ELR (cell line): ENCODE results near the gene TMEM82.
A peak's percentile ranks its signal among the peaks of the same experiment; 100 is the strongest.

Experiments
- DNase-seq: peaks from one replicate; pipeline ENCODE4 v3.0.0-alpha.2; 2015; ENCODE audit warnings: low read depth

The TMEM82 gene

DNA sequence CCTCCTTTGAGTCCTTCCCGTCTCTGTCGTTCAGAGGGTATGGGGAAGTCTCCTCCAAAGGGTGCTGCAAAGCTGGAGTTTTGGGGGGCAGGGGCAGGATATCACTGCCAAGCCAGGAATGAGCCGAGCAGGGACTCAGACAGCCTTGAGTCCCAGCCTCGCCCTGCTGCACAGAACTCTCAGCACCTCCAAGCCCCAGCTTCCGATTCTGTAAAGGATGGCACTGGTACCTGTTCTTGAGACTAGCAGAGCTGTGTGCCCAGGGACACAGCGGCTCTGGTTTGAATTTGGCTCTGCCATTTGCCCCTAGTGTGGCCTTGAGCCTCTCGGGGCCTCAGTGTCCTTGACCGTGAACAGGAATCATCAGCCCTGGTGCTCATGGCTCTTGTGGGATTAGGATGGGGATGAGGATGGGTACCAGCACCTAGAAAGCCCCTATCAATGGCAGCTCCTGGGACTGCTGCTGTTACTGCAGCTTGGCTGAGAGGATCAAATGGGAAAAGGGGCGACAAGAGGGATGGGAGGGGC is 14.8 kb downstream of the TMEM82 start:
- no peak for DNase-seq

GRCh38 chr1:15757575-15758342 is 15.5 kb downstream of the TMEM82 start:
- DNase-seq, result peak; percentile 39

- DNase-seq, result peak; percentile 27
Measured at GRCh38 chr1:15758343-15758931, 16.1 kb downstream of the TMEM82 start, which contains the start of gene FBLIM1. Gene FBLIM1, plus strand, starts transcription at chr1:15758795. Its CDS starts 6,189 bp downstream, at chr1:15764984.

DNA sequence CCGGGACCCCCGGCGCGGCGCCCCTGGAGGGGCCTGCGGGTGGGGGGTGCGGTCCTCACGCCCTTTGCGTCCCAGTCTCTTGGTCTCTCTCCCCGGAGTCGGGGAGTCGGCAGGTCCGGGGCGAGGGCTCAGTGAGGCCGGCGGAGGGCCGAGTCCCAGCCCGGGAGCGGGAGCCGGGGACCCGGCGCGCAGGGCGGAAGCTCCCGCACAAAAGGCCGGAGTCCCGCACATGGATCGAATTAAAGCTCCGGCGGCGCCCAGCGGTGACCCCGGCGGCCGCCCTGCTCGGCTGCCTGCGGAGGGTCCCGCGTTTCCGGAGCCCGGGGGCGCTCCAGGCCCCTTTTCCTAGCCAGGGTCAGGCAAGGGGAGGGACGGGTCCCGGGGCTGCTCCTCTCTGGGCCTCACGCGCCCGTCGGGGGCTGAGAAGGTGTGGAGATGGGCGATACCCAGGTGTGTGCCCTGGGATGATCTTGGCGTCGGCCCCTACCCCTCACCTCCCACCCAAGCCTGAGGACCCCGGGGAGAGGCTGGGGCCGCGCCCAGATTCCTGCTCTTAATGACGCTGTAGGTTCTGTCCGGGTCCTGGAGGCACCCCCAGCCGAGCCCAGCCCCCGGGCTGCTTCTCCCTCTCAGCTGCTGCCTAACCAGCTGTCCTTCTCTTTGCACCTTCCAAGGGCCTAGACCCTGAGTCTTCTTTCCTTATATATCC is 16.8 kb downstream of the TMEM82 start:
- peak; percentile 46 for DNase-seq

GRCh38 chr1:15760520-15761211 is 18.4 kb downstream of the TMEM82 start:
- DNase-seq, result peak; percentile 88

DNA sequence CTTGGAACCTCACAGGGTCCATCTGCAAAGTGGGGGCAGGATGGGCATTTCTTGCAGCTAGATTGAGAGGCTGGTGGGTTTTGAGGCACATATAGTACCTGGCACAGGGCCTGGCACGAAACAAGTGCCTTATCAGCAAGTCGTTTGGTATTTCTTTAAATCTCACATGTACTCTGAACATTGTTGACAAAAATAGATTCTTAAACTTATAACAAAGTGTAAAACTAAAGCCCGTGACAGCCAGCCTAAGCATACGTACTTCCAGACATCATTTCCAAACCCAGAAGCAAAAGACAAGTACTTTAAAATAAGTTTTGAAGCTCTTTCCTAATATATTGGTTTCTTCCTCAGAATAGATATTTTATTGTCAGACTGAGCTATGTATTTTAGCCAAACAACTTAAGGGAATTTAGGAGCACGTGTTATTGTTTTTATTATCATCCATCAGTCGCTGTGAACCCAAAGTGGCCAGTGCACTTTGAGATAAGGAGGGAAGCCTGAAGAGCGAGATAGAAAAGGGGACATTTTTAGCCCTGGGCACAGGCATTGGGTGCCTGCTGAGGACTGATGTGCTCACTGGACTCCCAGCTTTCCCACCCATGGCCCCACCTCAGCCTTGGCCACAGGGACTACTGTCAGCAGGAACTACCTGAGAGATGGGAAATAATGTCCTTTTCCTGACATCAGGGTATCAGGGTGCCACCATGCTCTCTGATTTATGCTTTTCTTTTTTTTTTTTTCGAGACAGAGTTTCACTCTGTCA is 19.2 kb downstream of the TMEM82 start:
- no peak for DNase-seq

- DNase-seq, result peak; percentile 47
Measured at GRCh38 chr1:15762546-15762945, 20.2 kb downstream of the TMEM82 start.

GRCh38 chr1:15764269-15764764 is 22.0 kb downstream of the TMEM82 start:
- no peak for DNase-seq

DNA sequence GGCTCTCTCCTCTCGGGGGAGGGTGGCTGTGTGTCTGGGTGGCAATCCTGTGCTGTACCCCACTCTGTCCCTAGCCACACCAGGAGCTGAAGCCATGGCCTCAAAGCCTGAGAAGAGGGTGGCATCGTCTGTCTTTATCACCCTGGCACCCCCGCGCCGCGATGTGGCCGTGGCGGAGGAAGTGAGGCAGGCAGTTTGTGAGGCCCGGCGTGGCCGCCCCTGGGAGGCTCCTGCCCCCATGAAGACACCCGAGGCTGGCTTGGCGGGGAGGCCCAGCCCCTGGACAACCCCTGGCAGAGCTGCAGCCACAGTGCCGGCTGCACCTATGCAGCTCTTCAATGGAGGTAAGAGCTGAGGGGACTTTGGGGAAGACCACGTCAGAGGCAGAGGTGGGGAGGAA is 22.6 kb downstream of the TMEM82 start:
- no peak for DNase-seq

DNA sequence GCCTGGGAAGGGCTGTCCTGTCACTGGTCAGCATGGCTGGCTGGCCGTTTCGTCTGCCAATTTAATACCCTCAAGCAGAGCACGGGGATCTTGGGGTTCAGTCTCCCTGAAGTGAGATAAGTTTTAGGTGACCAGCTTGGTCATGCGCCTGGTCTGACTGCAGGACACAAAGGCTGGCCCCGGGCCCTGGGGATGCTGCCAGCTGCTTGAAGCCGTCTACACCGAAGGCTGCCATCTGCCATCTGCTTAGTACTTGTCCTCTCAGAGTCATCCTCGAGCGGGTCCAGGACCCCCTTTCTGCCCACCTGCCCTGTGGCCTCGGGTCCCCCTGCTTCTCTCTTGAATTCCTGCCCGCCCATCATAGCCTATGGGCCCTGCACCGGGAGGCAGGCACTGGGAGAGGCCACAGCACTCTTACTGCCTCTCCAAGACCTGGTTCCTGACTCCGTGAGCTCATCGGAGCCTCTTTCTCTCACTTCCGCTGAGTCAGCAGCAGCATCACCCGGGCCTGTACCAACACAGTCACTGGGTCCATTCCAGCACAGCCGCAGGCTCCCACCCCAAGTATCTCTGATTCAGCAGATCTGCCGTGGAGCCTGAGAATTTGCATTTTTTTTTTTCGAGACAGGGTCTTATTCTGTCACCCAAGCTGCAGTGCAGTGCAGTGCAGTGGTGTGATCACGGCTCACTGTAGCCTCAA is 23.3 kb downstream of the TMEM82 start:
- peak; percentile 42 for DNase-seq

GRCh38 chr1:15767941-15768340 is 25.6 kb downstream of the TMEM82 start:
- DNase-seq, result no peak

- DNase-seq, result no peak
Measured at GRCh38 chr1:15768388-15768787, 26.1 kb downstream of the TMEM82 start.

GRCh38 chr1:15770313-15770962 is 28.1 kb downstream of the TMEM82 start:
- DNase-seq, result no peak

- DNase-seq, result no peak
Measured at GRCh38 chr1:15771836-15772515, 29.7 kb downstream of the TMEM82 start.

GRCh38 chr1:15775706-15776105 is 33.4 kb downstream of the TMEM82 start:
- DNase-seq, result no peak

DNA sequence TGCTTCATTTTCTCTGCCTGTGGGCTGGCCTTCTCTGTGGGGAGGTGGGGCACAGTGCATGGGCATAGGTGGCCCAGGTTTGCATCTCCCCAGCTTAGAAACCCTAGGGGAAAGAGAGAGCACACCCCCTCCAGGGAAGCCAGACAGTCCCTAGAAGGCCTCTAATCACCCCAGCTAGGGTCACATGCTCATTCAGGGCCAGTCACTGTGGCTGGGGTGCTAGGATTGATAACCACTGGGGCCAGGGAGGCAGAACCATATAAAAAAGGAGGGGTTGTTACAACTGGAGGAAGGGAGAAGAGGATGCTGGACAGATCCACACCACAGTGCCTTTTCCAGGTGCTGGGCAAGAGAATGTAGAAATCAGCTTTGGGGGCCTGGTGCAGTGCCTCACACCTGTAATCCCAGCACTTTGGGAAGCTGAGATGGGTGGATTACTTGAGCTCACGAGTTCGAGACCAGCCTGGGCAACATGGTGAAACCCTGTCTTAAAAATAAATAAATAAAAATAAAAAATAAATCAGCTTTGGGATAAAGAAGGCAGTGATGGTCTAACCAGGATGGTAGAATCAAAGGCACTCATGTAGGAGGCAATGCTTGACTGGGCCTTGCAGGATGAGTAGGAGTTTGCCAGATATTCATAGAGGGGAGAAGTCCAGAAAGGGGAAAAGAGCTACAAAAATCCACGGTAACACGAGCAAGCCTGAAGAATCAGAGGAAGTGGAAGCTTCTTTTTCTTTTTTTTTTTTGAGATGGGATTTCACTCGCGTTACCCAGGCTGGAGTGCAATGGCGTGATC is 35.8 kb downstream of the TMEM82 start:
- DNase-seq, result no peak

DNA sequence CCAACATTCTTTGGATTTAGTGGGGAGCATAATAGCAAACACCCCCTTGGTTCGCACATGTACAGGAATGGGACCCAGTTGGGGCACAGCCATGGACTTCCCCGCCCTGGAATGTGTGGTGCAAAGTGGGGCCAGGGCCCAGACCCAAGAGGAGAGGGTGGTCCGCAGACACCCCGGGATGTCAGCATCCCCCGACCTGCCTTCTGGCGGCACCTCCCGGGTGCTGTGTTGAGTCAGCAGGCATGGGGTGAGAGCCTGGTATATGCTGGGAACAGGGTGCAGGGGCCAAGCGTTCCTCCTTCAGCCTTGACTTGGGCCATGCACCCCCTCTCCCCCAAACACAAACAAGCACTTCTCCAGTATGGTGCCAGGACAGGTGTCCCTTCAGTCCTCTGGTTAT is 43.4 kb downstream of the TMEM82 start:
- no peak for DNase-seq

GRCh38 chr1:15786581-15786980 is 44.3 kb downstream of the TMEM82 start:
- no peak for DNase-seq
